Activated CD4-positive, alpha-beta T cell treated with anti-CD3 and anti-CD28 coated beads, Interleukin-2, Interleukin-6, amounts not matched to agents 100 ng/mL and 50 ng/mL, durations not matched to agents 16 hours and 8 hours (primary cell): Measurements from ENCODE around the gene KLHL25.

ENCODE experiments used
- DNase-seq: peaks from one replicate; pipeline ENCODE4 v3.0.0-alpha.2; 2020

KLHL25 gene

GRCh38 chr15:85760531-85761371 lies 34.0 kb downstream of the KLHL25 start:
- no peak for DNase-seq

GRCh38 chr15:85760049-85760448 lies 34.7 kb downstream of the KLHL25 start:
- DNase-seq: no peak

- DNase-seq: no peak
Measured at GRCh38 chr15:85759376-85759775, 35.3 kb downstream of the KLHL25 start.

GRCh38 chr15:85758655-85758978 lies 36.1 kb downstream of the KLHL25 start:
- no peak for DNase-seq

GRCh38 chr15:85757939-85758654 lies 36.6 kb downstream of the KLHL25 start:
- no peak for DNase-seq

- DNase-seq: no peak
Measured at GRCh38 chr15:85757073-85757938, 37.4 kb downstream of the KLHL25 start.

GRCh38 chr15:85756411-85757072 lies 38.2 kb downstream of the KLHL25 start:
- DNase-seq: no peak

- DNase-seq: no peak
Measured at GRCh38 chr15:85755942-85756341, 38.8 kb downstream of the KLHL25 start.

- DNase-seq: no peak
Measured at GRCh38 chr15:85755471-85755870, 39.3 kb downstream of the KLHL25 start.

- no peak for DNase-seq
Measured at GRCh38 chr15:85754989-85755388, 39.7 kb downstream of the KLHL25 start.

GRCh38 chr15:85753791-85754452 lies 40.8 kb downstream of the KLHL25 start:
- DNase-seq: no peak

GRCh38 chr15:85753261-85753660 lies 41.5 kb downstream of the KLHL25 start:
- DNase-seq: no peak

- no peak for DNase-seq
Measured at GRCh38 chr15:85752491-85752961, 42.2 kb downstream of the KLHL25 start.

GRCh38 chr15:85752124-85752475 lies 42.6 kb downstream of the KLHL25 start:
- DNase-seq: no peak

- DNase-seq: no peak
Measured at GRCh38 chr15:85751291-85752123, 43.2 kb downstream of the KLHL25 start.

- no peak for DNase-seq
Measured at GRCh38 chr15:85750319-85751290, 44.1 kb downstream of the KLHL25 start.

- no peak for DNase-seq
Measured at GRCh38 chr15:85749261-85750151, 45.2 kb downstream of the KLHL25 start.

- no peak for DNase-seq
Measured at GRCh38 chr15:85748729-85749128, 46.0 kb downstream of the KLHL25 start.

- no peak for DNase-seq
Measured at GRCh38 chr15:85748176-85748575, 46.5 kb downstream of the KLHL25 start.
